Loucy (cell line): ENCODE results near the gene PMEL.

ENCODE experiments used
- H2AFZ ChIP-seq: fragments of 200-600 bp; sonication (generic); 2 replicates; pipeline ENCODE4 v1.6.0; 2016; ENCODE audit warnings: antibody characterized with exemption, mild to moderate bottlenecking, low read length, moderate library complexity
- H3F3A ChIP-seq: fragments of 200-600 bp; 2 replicates; pipeline ENCODE4 v1.6.0; 2016; ENCODE audit warnings: antibody characterized with exemption, low read depth, mild to moderate bottlenecking
- H3K27me3 ChIP-seq: fragments of 200-600 bp; sonication (generic); 2 replicates; pipeline ENCODE4 v1.6.1; 2014; ENCODE audit warnings: low read length, mild to moderate bottlenecking; ENCODE audit not compliant: insufficient read depth, poor library complexity, severe bottlenecking
- H3K36me3 ChIP-seq: fragments of 200-600 bp; sonication (generic); 2 replicates; pipeline ENCODE4 v1.6.1; 2016; ENCODE audit warnings: low read length; ENCODE audit not compliant: insufficient read depth
- H3K4me1 ChIP-seq: fragments of 200-600 bp; sonication (generic); 2 replicates; pipeline ENCODE4 v1.5.1; 2014; ENCODE audit warnings: low read length, mild to moderate bottlenecking; ENCODE audit not compliant: insufficient read depth, poor library complexity, severe bottlenecking
- H3K4me2 ChIP-seq: fragments of 200-600 bp; sonication (generic); 2 replicates; pipeline ENCODE4 v1.6.0; 2014; ENCODE audit warnings: antibody characterized with exemption, low read length, low read depth, mild to moderate bottlenecking; ENCODE audit not compliant: poor library complexity, severe bottlenecking
- H3K4me3 ChIP-seq: fragments of 200-600 bp; sonication (generic); 2 replicates; pipeline ENCODE4 v1.5.1; 2014; ENCODE audit warnings: low read length, mild to moderate bottlenecking, mixed read lengths; ENCODE audit not compliant: poor library complexity, severe bottlenecking
- H3K79me2 ChIP-seq: fragments of 200-600 bp; sonication (generic); 2 replicates; pipeline ENCODE4 v1.6.1; 2014; ENCODE audit warnings: low read length; ENCODE audit not compliant: insufficient read depth
- H3K9ac ChIP-seq: fragments of 200-600 bp; sonication (generic); 2 replicates; pipeline ENCODE4 v1.6.0; 2014; ENCODE audit warnings: mild to moderate bottlenecking, low read depth, low read length, moderate library complexity; ENCODE audit not compliant: poor library complexity, severe bottlenecking
- H3K9me2 ChIP-seq: fragments of 200-600 bp; sonication (generic); replicated peaks from 2 replicates; pipeline ENCODE4 v1.6.1; 2016; ENCODE audit warnings: low read depth, low read length, mixed read lengths
- H3K9me3 ChIP-seq: fragments of 200-600 bp; sonication (generic); 2 replicates; pipeline ENCODE4 v1.6.1; 2014; ENCODE audit warnings: mild to moderate bottlenecking, antibody characterized with exemption, low read length, low read depth; ENCODE audit not compliant: insufficient read depth
- H4K20me1 ChIP-seq: fragments of 200-600 bp; sonication (generic); 2 replicates; pipeline ENCODE4 v1.6.0; 2014; ENCODE audit warnings: antibody characterized with exemption, low read length, mild to moderate bottlenecking; ENCODE audit not compliant: insufficient read depth, poor library complexity, severe bottlenecking
- EZH2phosphoT487 ChIP-seq: fragments of 200-600 bp; IDR thresholded peaks from 2 replicates; pipeline ENCODE4 v1.6.1; 2018; ENCODE audit warnings: antibody characterized with exemption, mild to moderate bottlenecking, moderate library complexity, borderline replicate concordance
- TF ChIP-seq, protein P1 (sequence below): fragments of 200-600 bp; sonication (generic); conservative IDR thresholded peaks from 2 replicates; pipeline ENCODE4 v1.5.1; 2014; ENCODE audit warnings: mild to moderate bottlenecking, antibody characterized with exemption, low read length

The PMEL gene

DNA sequence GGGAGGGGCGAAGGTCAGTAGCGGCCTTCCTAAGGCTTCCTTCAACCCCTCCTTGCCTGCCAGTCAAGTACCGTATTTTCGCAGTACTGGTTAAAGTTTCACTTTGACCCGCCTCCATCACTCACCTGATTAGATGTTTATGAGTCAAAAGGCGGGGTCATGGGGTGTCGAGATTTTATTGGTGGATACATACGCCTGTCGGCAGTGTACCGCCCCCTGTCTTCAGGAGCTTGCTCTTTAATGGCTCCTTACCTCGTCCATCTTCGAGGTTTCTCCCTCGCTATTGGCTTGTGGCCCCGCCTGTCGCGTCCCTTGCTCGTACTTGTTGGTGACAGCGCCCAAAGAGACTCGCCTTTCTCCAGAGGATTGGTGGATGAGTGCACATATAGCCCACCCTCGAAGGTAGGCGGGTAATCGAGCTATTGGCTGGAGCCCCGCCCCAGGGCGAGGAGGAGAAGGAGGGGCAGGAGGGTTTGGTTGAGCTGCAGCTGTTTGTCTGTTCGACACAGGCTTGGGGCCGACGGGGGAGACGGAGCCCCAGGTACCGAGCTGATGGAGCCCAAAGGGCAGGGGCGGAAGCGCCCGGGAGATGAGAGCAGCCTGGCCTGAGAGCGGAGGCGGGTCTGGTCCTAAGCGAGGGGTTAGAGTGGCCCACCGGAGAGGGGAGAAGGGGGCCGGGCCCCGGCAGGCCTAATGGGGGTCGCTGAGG lies 7.9 kb upstream of the PMEL start, which contains the start of gene RAB5B:
TSS of gene RAB5B (plus strand) at position 480 of the 709 bp plus-strand sequence. CDS start 12,883 bp downstream, outside the sequence.
- Histone ChIP-seq H3F3A (no peaks in the 10 kb centered on the region), H3K79me2 (peaks cover 62% of the 10 kb centered on the region), H3K9ac (peak within 1 kb of the TSS; percentile 96), H3K27me3 (no peaks in the 10 kb centered on the region), H3K4me3 (peak within 1 kb of the TSS; percentile 91), H3K4me1 (peaks cover 32% of the 10 kb centered on the region), H3K9me2 (no peaks in the 10 kb centered on the region), H3K36me3 (no peaks in the 10 kb centered on the region), H2AFZ (peak within 1 kb of the TSS; percentile 88), H3K9me3 (no peaks in the 10 kb centered on the region), H3K4me2 (peak within 1 kb of the TSS; percentile 97), H4K20me1 (peaks cover 9% of the 10 kb centered on the region)
- TF ChIP-seq, protein P1, sequence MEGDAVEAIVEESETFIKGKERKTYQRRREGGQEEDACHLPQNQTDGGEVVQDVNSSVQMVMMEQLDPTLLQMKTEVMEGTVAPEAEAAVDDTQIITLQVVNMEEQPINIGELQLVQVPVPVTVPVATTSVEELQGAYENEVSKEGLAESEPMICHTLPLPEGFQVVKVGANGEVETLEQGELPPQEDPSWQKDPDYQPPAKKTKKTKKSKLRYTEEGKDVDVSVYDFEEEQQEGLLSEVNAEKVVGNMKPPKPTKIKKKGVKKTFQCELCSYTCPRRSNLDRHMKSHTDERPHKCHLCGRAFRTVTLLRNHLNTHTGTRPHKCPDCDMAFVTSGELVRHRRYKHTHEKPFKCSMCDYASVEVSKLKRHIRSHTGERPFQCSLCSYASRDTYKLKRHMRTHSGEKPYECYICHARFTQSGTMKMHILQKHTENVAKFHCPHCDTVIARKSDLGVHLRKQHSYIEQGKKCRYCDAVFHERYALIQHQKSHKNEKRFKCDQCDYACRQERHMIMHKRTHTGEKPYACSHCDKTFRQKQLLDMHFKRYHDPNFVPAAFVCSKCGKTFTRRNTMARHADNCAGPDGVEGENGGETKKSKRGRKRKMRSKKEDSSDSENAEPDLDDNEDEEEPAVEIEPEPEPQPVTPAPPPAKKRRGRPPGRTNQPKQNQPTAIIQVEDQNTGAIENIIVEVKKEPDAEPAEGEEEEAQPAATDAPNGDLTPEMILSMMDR = no peak
- TF ChIP-seq EZH2phosphoT487 = no peak

DNA sequence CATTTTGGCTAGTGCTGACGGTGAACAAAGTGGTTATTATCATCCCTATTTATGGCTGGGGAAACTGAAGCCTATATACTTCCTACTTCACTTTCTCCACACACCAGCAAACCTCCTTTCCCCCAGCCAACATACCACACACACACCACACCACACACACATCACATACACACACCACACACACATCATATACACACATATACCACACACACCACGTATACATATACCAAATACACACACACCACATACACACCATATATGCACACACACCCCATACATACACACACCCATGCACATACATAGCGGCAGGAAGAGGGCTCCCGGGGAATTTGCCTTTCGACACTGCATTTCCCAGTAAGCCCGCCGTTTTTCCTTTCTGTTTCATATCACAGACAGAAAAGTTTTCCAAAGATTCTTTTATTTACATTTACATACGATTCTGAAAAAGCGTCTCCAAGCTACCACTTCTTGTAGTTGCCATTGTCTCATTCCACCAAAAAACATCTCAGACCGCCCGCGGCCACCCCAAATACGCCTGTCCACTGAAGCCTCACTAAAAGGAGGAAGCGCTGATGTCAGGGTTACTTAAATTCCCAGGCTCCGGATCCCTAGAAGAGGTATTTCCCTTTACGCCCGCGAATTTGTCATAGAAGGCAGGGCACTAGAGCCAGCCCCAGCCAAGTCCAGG lies 7.2 kb upstream of the PMEL start:
- no peaks in the 10 kb centered on the region for H3K36me3 ChIP-seq
- no peaks in the 10 kb centered on the region for H3K9me2 ChIP-seq
- no peaks in the 10 kb centered on the region for H3K9me3 ChIP-seq
- no peaks in the 10 kb centered on the region for H3F3A ChIP-seq
- peaks cover 67% of the 10 kb centered on the region for H3K79me2 ChIP-seq
- peak overlapping the region; percentile 91 for H3K4me3 ChIP-seq
- peaks cover 36% of the 10 kb centered on the region for H3K4me1 ChIP-seq
- TF ChIP-seq, protein P1 = no peak
- TF ChIP-seq EZH2phosphoT487 = no peak
- no peaks in the 10 kb centered on the region for H3K27me3 ChIP-seq
- peak overlapping the region; percentile 97 for H3K4me2 ChIP-seq
- H2AFZ ChIP-seq = peak overlapping the region; percentile 88
- H3K9ac ChIP-seq = peak overlapping the region; percentile 82
- peaks cover 10% of the 10 kb centered on the region for H4K20me1 ChIP-seq

DNA sequence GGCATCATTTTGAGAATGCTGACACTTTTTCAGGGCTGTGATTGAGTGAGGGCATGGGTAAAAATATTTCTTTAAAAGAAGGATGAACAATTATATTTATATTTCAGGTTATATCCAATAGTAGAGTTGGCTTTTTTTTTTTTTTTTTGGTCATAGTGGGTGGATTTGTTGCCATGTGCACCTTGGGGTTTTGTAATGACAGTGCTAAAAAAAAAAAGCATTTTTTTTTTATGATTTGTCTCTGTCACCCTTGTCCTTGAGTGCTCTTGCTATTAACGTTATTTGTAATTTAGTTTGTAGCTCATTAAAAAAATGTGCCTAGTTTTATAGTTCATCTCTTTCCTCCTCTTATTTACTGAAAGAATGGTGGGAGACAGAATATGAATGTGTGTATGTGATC lies 6.6 kb upstream of the PMEL start:
- Histone ChIP-seq H3K9me2 (no peaks in the 10 kb centered on the region), H3K27me3 (no peaks in the 10 kb centered on the region), H3K4me2 (peak overlapping the region; percentile 97), H3K9me3 (no peaks in the 10 kb centered on the region), H3K9ac (peak overlapping the region; percentile 82), H3K36me3 (no peaks in the 10 kb centered on the region), H3K4me3 (peak overlapping the region; percentile 91), H2AFZ (no peak overlapping the region), H3K79me2 (peaks cover 67% of the 10 kb centered on the region), H4K20me1 (peaks cover 16% of the 10 kb centered on the region), H3F3A (no peaks in the 10 kb centered on the region), H3K4me1 (peaks cover 37% of the 10 kb centered on the region)
- TF ChIP-seq, protein P1 = no peak
